Kasumi-1 (cell line): ENCODE measurements around the gene SIX3.
A peak's percentile ranks its signal among the peaks of the same experiment; 100 is the strongest.

Source experiments
- DNase-seq, 2 experiments: peaks; one replicate each; lab custom pipeline; 2025; lab: John Stamatoyannopoulos, UW

Gene SIX3

GRCh38 chr2:44931198-44931780 is 10.2 kb upstream of the SIX3 start:
- DNase-seq = no peak

GRCh38 chr2:44932079-44932478 is 9.4 kb upstream of the SIX3 start:
- no peak for DNase-seq

- no peak for DNase-seq
Observed at GRCh38 chr2:44932564-44933392, 8.7 kb upstream of the SIX3 start.

- DNase-seq = no peak
Observed at GRCh38 chr2:44933434-44933951, 8.0 kb upstream of the SIX3 start.

GRCh38 chr2:44934038-44934982 is 7.2 kb upstream of the SIX3 start:
- peak; percentile 16 to 49 for DNase-seq

GRCh38 chr2:44934983-44935728 is 6.3 kb upstream of the SIX3 start:
- peak; percentile 31 to 42 for DNase-seq

GRCh38 chr2:44935729-44936098 is 5.8 kb upstream of the SIX3 start:
- no peak for DNase-seq

GRCh38 chr2:44936275-44936674 is 5.2 kb upstream of the SIX3 start:
- DNase-seq = no peak

- no peak for DNase-seq
Observed at GRCh38 chr2:44936715-44937687, 4.5 kb upstream of the SIX3 start.

- peak; percentile 47 to 50 for DNase-seq
Observed at GRCh38 chr2:44937688-44938240, 3.7 kb upstream of the SIX3 start.

- no peak for DNase-seq
Observed at GRCh38 chr2:44938287-44939105, 3.0 kb upstream of the SIX3 start.

GRCh38 chr2:44939106-44940048 is 2.1 kb upstream of the SIX3 start:
- no peak for DNase-seq

- DNase-seq = no peak
Observed at GRCh38 chr2:44940049-44940494, 1.4 kb upstream of the SIX3 start.

- no peak for DNase-seq
Observed at GRCh38 chr2:44940732-44941464, 604 bp upstream of the SIX3 start.

- no peak for DNase-seq
Observed at GRCh38 chr2:44942304-44943030, 965 bp downstream of the SIX3 start.

GRCh38 chr2:44943031-44943692 is 1.7 kb downstream of the SIX3 start:
- DNase-seq = no peak
